GM12878 (cell line): ENCODE data around the gene THADA. TPM values are rescaled to one million over a fixed set of nuclear protein-coding genes. Genes with fewer than 3 reads are reported as not detected.

Experiments
- ATAC-seq: fragments of 200-7000 bp; cut with Tn5 transposase; 3 replicates; pipeline ENCODE4 v1.9.1; 2020; ENCODE audit warnings: mild to moderate bottlenecking, moderate library complexity
- BruUV-seq: library from RNA; stranded (reverse); fragments of 400-500 nt; replicated peaks from 2 replicates; lab custom pipeline; 2021; lab: Mats Ljungman, UMichigan
- CTCF ChIA-PET: fragments of 300-600 bp; sonication (Branson Sonifier 250); formaldehyde crosslinking; extraction: SDS; loops from one replicate; lab custom pipeline; 2021; ENCODE audit warnings: inconsistent platforms; lab: Yijun Ruan, JAX
- POLR2A ChIA-PET: fragments of 350-600 bp; formaldehyde crosslinking; extraction: SDS; loops from one replicate; lab custom pipeline; 2021; ENCODE audit warnings: inconsistent platforms; lab: Charles Lee
- RAD21 ChIA-PET: fragments of 300-600 bp; sonication (Branson Sonifier 250); formaldehyde crosslinking; loops from one replicate; lab custom pipeline; 2023; ENCODE audit warnings: antibody characterized with exemption; ENCODE audit not compliant: unreplicated experiment; lab: Charles Lee
- SMC1A ChIA-PET: fragments of 300-600 bp; sonication (Branson Sonifier 250); formaldehyde crosslinking; loops from one replicate; lab custom pipeline; 2023; ENCODE audit not compliant: unreplicated experiment, uncharacterized antibody; lab: Charles Lee
- DNase-seq: peaks from one replicate; pipeline ENCODE4 v3.0.0-alpha.2; 2011; ENCODE audit warnings: low read depth, low spot score
- FAIRE-seq: peaks from 3 replicates; lab custom pipeline; 2011; peaks lifted over from hg19 to GRCh38; lab: Jason Lieb, UNC
- H2AFZ ChIP-seq: 2 replicates; pipeline ENCODE4 v1.6.0; 2011; ENCODE audit warnings: low read depth, low read length, control low read depth; ENCODE audit not compliant: control insufficient read depth
- H3K27ac ChIP-seq: 2 replicates; pipeline ENCODE4 v1.5.1; 2011; ENCODE audit warnings: control low read depth; ENCODE audit not compliant: control insufficient read depth, insufficient read depth
- H3K27me3 ChIP-seq, 2 experiments: replicated peaks in 1 of 2; 2 replicates each; pipeline versions ENCODE4 v1.6.0 to v1.6.1; 2011; ENCODE audit warnings: low read length in 1 of 2; ENCODE audit not compliant: control insufficient read depth in 2 of 2, insufficient read depth in 2 of 2
- H3K36me3 ChIP-seq, 2 experiments: 2 replicates each; pipeline ENCODE4 v1.5.1; 2011; ENCODE audit warnings: low read length in 1 of 2; ENCODE audit not compliant: control insufficient read depth in 2 of 2, insufficient read depth in 2 of 2
- H3K4me1 ChIP-seq: 2 replicates; pipeline ENCODE4 v1.6.1; 2011; ENCODE audit warnings: mild to moderate bottlenecking, low read length, moderate library complexity, mixed read lengths; ENCODE audit not compliant: control insufficient read depth, insufficient read depth
- H3K4me2 ChIP-seq: 2 replicates; pipeline ENCODE4 v1.6.0; 2011; ENCODE audit warnings: control low read depth; ENCODE audit not compliant: control insufficient read depth, insufficient read depth
- H3K4me3 ChIP-seq: fragments of 200-600 bp; sonication (generic); 2 replicates; pipeline ENCODE4 v1.5.1; 2016
- H3K79me2 ChIP-seq: 2 replicates; pipeline ENCODE4 v1.6.0; 2011; ENCODE audit warnings: low read length; ENCODE audit not compliant: control insufficient read depth, insufficient read depth
- H3K9ac ChIP-seq: 2 replicates; pipeline ENCODE4 v1.8.0; 2011; ENCODE audit warnings: low read length, control low read depth, mixed read lengths; ENCODE audit not compliant: control insufficient read depth, insufficient read depth
- H3K9me3 ChIP-seq: replicated peaks from 3 replicates; pipeline ENCODE4 v1.5.1; 2011; ENCODE audit warnings: mild to moderate bottlenecking, low read length; ENCODE audit not compliant: control insufficient read depth, insufficient read depth
- H4K20me1 ChIP-seq: 2 replicates; pipeline ENCODE4 v1.6.0; 2011; ENCODE audit not compliant: control insufficient read depth, insufficient read depth
- CEBPB ChIP-seq, 2 experiments: fragments of 150-350 bp in 1 of 2; IDR thresholded peaks; 2 replicates each; pipeline ENCODE4 v1.6.1; 2012 to 2014; ENCODE audit warnings: low read depth in 2 of 2, low read length in 2 of 2, borderline replicate concordance in 1 of 2, inconsistent platforms in 1 of 2
- E2F8 ChIP-seq: fragments of 450-650 bp; IDR thresholded peaks from 2 replicates; pipeline ENCODE4 v1.6.1; 2018; ENCODE audit warnings: mild to moderate bottlenecking, low read depth, moderate library complexity; ENCODE audit not compliant: partially characterized antibody
- HSF1 ChIP-seq: fragments of 150-350 bp; IDR thresholded peaks from 2 replicates; pipeline ENCODE4 v1.6.1; 2014; ENCODE audit warnings: mild to moderate bottlenecking, low read depth, low read length
- JUNB ChIP-seq: IDR thresholded peaks from 2 replicates; pipeline ENCODE4 v1.6.1; 2016; ENCODE audit warnings: antibody characterized with exemption, mild to moderate bottlenecking
- NFYB ChIP-seq: IDR thresholded peaks from 2 replicates; pipeline ENCODE4 v1.6.1; 2011; ENCODE audit warnings: low read depth, mild to moderate bottlenecking, low read length, improper control_type of control experiment, moderate library complexity; ENCODE audit not compliant: insufficient read depth
- PAX8 ChIP-seq: fragments of 450-650 bp; IDR thresholded peaks from 2 replicates; pipeline ENCODE4 v1.6.1; 2017; ENCODE audit warnings: mild to moderate bottlenecking, moderate library complexity
- SMAD1 ChIP-seq: fragments of 450-650 bp; IDR thresholded peaks from 2 replicates; pipeline ENCODE4 v1.6.1; 2018; ENCODE audit warnings: mild to moderate bottlenecking, low read depth; ENCODE audit not compliant: partially characterized antibody
- ZNF274 ChIP-seq: IDR thresholded peaks from one replicate; pipeline ENCODE4 v1.8.0; 2011; ENCODE audit not compliant: insufficient read length, insufficient read depth
- WGBS: methylation state at CpG from one replicate; pipeline ENCODE4 v1.1.6; 2016; ENCODE audit warnings: low lambda C conversion rate; ENCODE audit not compliant: insufficient replicate concordance, insufficient coverage; ENCODE audit errors: missing lambda C conversion rate; 5-methylcytosine and 5-hydroxymethylcytosine counted together
- in situ Hi-C: fragments of 300-500 bp; cut with MboI; formaldehyde crosslinking; loops from 9 replicates; pipeline ENCODE4 v1.14.3; 2018; ENCODE audit warnings: mixed read lengths
- intact Hi-C: fragments of 100-400 bp; cut with micrococcal nuclease; formaldehyde crosslinking; loops from one replicate; pipeline ENCODE4 v1.14.2; 2022; ENCODE audit not compliant: unreplicated experiment
- polyA plus RNA-seq, 11 experiments: library from polyadenylated mRNA; depleted of rRNA in 4 of 11; unstranded in 6 of 11; stranded (reverse) in 5 of 11; fragments of >200 nt; fragmentation: Nextera tagmentation in 4 of 11; fragmentation: Illumina TruSeq in 1 of 11; extraction: Ambion mirVana in 4 of 11; extraction: Trizol in 1 of 11; gene quantifications; 1 replicate in 1 of 11; 2 replicates in 10 of 11; pipeline versions ENCODE4 v1.2.1 to v1.2.3, GENCODE V29; 2011 to 2016; ENCODE audit warnings: inconsistent platforms in 2 of 11, missing spikeins in 2 of 11, low read depth in 1 of 11
- total RNA-seq, 4 experiments: library from RNA; depleted of rRNA in 3 of 4; stranded (reverse); fragments of >200 nt in 3 of 4; fragmentation: Illumina TruSeq in 1 of 4; extraction: Trizol in 1 of 4; gene quantifications; 2 replicates each; pipeline versions ENCODE4 v1.2.1 to v1.2.3, GENCODE V29; 2013 to 2021

THADA gene
- total and polyA plus RNA-seq, 10 of the 15 experiments (the other 5 are each of a cell fraction or from before 2014, with no cell fraction given), result 14.6 to 33.2 (median 23.2) TPM

- CTCF ChIA-PET, result interaction anchor here (0.7 to 2.4 kb wide), 2 partner anchors 12 to 62 kb away, joined by 3 to 7 read pairs; no protein-coding TSS in a partner anchor
- RAD21 ChIA-PET, result interaction anchor here (0.6 kb wide), 1 partner anchor 17 kb away, joined by 3 read pairs; no protein-coding TSS in a partner anchor
Measured at GRCh38 chr2:43443282-43443681, 152.6 kb downstream of the THADA start.

More at GRCh38 chr2:43443282-43443681, 152.6 kb downstream of the THADA start:
- H3K4me1 ChIP-seq, result no peaks in the 10 kb centered on the region
- no peak for ATAC-seq
- WGBS, result 97% methylated on average over 4 of the region's 4 CpGs
- FAIRE-seq, result no peak
- H2AFZ ChIP-seq, result no peak overlapping the region
- in situ Hi-C loops, result no loop called here
- no peaks in the 10 kb centered on the region for H3K79me2 ChIP-seq
- BruUV-seq, result no TSS peak
- no peaks in the 10 kb centered on the region for H3K27me3 ChIP-seq
- no peaks in the 10 kb centered on the region; the same call in 2 of the 3 replicates for H3K9me3 ChIP-seq
- no peak overlapping the region for H3K9ac ChIP-seq
- no peaks in the 10 kb centered on the region for H4K20me1 ChIP-seq
- no peak overlapping the region for H3K27ac ChIP-seq
- DNase-seq, result no peak
- no peak for TF ChIP-seq PAX8
- no peak for TF ChIP-seq HSF1
- no peak for TF ChIP-seq CEBPB (IDR thresholded peaks at IDR 0.05; ENCODE audit: borderline replicate concordance in 1 of 2, low read depth in 2 of 2, low read length in 2 of 2)
- no peak for TF ChIP-seq SMAD1
- no peak for TF ChIP-seq JUNB
- TF ChIP-seq ZNF274, result no peak
- TF ChIP-seq E2F8, result no peak
- TF ChIP-seq NFYB, result no peak
- ChIA-PET POLR2A (interaction anchor here (0.8 to 1.1 kb wide), 3 partner anchors 9 to 15 kb away, joined by 3 to 6 read pairs (median 3); no protein-coding TSS in a partner anchor), SMC1A (interaction anchor here (0.8 to 5.1 kb wide), 7 partner anchors 7 to 39 kb away, joined by 3 to 24 read pairs (median 3); no protein-coding TSS in a partner anchor)
- H3K4me3 ChIP-seq, result no peak overlapping the region
- no peak overlapping the region for H3K4me2 ChIP-seq
- H3K36me3 ChIP-seq, result peaks cover 0 to 5% of the 10 kb centered on the region in 2 experiments; a peak in 1 of 4 replicates
- intact Hi-C loops, result no loop called here
